Measurements from ENCODE around the gene PTPN7.

GRCh38 chr1:202187697-202188407 is 27.4 kb upstream of the PTPN7 start:
- TF ChIP-seq CTCF (conservative IDR thresholded peaks at IDR 0.05; ENCODE audit: low read depth, low read length) (no peak), EZH2 (IDR thresholded peaks at IDR 0.05; ENCODE audit: borderline replicate concordance, low read depth, low read length, poor library complexity, severe bottlenecking) (no peak)
